Glomerular endothelial cell (primary cell): Measurements from ENCODE around the gene LIN9. TPM values are rescaled to one million over a fixed set of nuclear protein-coding genes. Genes with fewer than 3 reads are reported as not detected.
"Not testable (repeated sequence)": the region's sequence is repeated elsewhere in the genome, so short reads cannot be mapped to it uniquely, and the experiment has no call there.

Experiments used
- DNase-seq: peaks from one replicate; pipeline ENCODE4 v3.0.0-alpha.2; 2011; ENCODE audit warnings: low read depth, low spot score; ENCODE audit errors: extremely low read depth
- total RNA-seq: library from RNA; depleted of rRNA; stranded (reverse); fragments of >200 nt; gene quantifications from 2 replicates; pipeline ENCODE4 v1.2.3, GENCODE V29; 2015

Gene LIN9
- 2.3 and 3.6 TPM in 2 replicates for total RNA-seq

- DNase-seq: peak; percentile 42
Measured at GRCh38 chr1:226308723-226309397, at the start of gene LIN9. LIN9 (minus strand) TSS chr1:226309164; CDS start chr1:226309139, 25 bp downstream.

- DNase-seq: no peak
Measured at GRCh38 chr1:226357416-226357815, 48.5 kb upstream of the LIN9 start.

- DNase-seq: no peak
Measured at GRCh38 chr1:226355669-226356551, 46.9 kb upstream of the LIN9 start.

GRCh38 chr1:226355016-226355415, 46.1 kb upstream of the LIN9 start:
- DNase-seq: no peak

- DNase-seq: no peak
Measured at GRCh38 chr1:226353698-226354525, 44.9 kb upstream of the LIN9 start.

- DNase-seq: no peak
Measured at GRCh38 chr1:226351709-226352108, 42.7 kb upstream of the LIN9 start.

GRCh38 chr1:226350519-226350865, 41.5 kb upstream of the LIN9 start:
- no peak for DNase-seq

- DNase-seq: no peak
Measured at GRCh38 chr1:226349801-226350518, 41.0 kb upstream of the LIN9 start.

GRCh38 chr1:226349081-226349480, 40.1 kb upstream of the LIN9 start:
- DNase-seq: no peak

- no peak for DNase-seq
Measured at GRCh38 chr1:226344441-226345259, 35.7 kb upstream of the LIN9 start.

- no peak for DNase-seq
Measured at GRCh38 chr1:226342656-226343055, 33.7 kb upstream of the LIN9 start.

- DNase-seq: not testable (repeated sequence)
Measured at GRCh38 chr1:226340111-226340510, 31.1 kb upstream of the LIN9 start.

- no peak for DNase-seq
Measured at GRCh38 chr1:226337276-226337875, 28.4 kb upstream of the LIN9 start.

GRCh38 chr1:226335661-226336060, 26.7 kb upstream of the LIN9 start:
- DNase-seq: no peak

- DNase-seq: no peak
Measured at GRCh38 chr1:226332947-226333346, 24.0 kb upstream of the LIN9 start.

- no peak for DNase-seq
Measured at GRCh38 chr1:226329237-226329636, 20.3 kb upstream of the LIN9 start.

- no peak for DNase-seq
Measured at GRCh38 chr1:226327761-226328162, 18.8 kb upstream of the LIN9 start.

GRCh38 chr1:226325178-226325577, 16.2 kb upstream of the LIN9 start:
- DNase-seq: no peak

GRCh38 chr1:226324479-226324878, 15.5 kb upstream of the LIN9 start:
- no peak for DNase-seq
